Measurements from ENCODE around the gene MCM3AP. TPM values are rescaled to one million over a fixed set of nuclear protein-coding genes. Genes with fewer than 3 reads are reported as not detected.

MCM3AP gene
- total RNA-seq, 1 donor from 2014 or later: 92.2 TPM

GRCh38 chr21:46217511-46218196 lies 67.8 kb downstream of the MCM3AP start:
- Histone ChIP-seq H3K27me3 (no peaks in the 10 kb centered on the region), H3K9me3 (no peaks in the 10 kb centered on the region), H3K4me3 (no peak overlapping the region), H3K36me3 (peaks cover 66% of the 10 kb centered on the region), H3K27ac (no peak overlapping the region), H3K4me1 (no peaks in the 10 kb centered on the region)
- DNase-seq (peak; percentile 43), ATAC-seq (no peak)
- TF ChIP-seq, protein P1, sequence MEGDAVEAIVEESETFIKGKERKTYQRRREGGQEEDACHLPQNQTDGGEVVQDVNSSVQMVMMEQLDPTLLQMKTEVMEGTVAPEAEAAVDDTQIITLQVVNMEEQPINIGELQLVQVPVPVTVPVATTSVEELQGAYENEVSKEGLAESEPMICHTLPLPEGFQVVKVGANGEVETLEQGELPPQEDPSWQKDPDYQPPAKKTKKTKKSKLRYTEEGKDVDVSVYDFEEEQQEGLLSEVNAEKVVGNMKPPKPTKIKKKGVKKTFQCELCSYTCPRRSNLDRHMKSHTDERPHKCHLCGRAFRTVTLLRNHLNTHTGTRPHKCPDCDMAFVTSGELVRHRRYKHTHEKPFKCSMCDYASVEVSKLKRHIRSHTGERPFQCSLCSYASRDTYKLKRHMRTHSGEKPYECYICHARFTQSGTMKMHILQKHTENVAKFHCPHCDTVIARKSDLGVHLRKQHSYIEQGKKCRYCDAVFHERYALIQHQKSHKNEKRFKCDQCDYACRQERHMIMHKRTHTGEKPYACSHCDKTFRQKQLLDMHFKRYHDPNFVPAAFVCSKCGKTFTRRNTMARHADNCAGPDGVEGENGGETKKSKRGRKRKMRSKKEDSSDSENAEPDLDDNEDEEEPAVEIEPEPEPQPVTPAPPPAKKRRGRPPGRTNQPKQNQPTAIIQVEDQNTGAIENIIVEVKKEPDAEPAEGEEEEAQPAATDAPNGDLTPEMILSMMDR (IDR thresholded peaks at IDR 0.05): no peak
- intact Hi-C loops (cut with DNase I): no loop called here

DNA sequence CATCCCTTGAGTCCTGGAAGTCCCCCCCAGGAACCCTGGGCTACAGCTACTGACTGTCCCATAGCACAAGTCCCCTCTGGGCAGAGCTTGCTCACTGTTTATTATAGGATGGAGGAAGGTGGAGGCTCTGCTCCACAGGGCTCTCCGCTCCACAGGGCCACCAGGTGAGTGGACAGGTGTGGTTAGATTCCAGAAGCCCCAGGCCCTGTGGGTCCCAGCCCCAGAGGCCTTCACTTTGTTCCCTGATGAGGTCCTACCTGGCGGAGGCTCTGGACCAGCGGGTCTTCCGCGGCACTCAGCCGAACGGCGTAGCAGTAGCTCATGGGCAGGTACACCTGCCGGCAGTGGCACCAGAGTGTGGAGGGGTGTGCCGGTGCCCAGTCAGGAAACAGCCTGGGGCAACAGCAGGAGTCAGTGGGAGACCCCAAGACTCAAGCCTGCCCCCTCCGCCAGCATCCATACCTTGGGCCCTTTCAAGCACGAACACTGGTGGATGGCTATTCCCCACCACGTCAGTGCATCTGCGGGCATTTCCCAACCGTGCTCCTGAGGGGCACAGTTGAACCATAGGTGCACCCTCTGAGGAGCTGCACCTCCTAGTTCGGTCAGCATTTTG lies 69.2 kb downstream of the MCM3AP start:
- no peak overlapping the region for H3K4me3 ChIP-seq
- peak; percentile 53 for DNase-seq
- H3K27me3 ChIP-seq: no peaks in the 10 kb centered on the region
- H3K9me3 ChIP-seq: no peaks in the 10 kb centered on the region
- intact Hi-C loops (cut with DNase I): no loop called here
- ATAC-seq: no peak
- H3K4me1 ChIP-seq: no peaks in the 10 kb centered on the region
- H3K27ac ChIP-seq: no peak overlapping the region
- peaks cover 67% of the 10 kb centered on the region for H3K36me3 ChIP-seq
- TF ChIP-seq, protein P1 (IDR thresholded peaks at IDR 0.05): no peak

GRCh38 chr21:46215436-46216131 lies 69.8 kb downstream of the MCM3AP start:
- no peak overlapping the region for H3K27ac ChIP-seq
- peak; percentile 61 for DNase-seq
- no peak overlapping the region for H3K4me3 ChIP-seq
- ATAC-seq: no peak
- H3K9me3 ChIP-seq: no peaks in the 10 kb centered on the region
- H3K27me3 ChIP-seq: no peaks in the 10 kb centered on the region
- intact Hi-C loops (cut with DNase I): no loop called here
- H3K36me3 ChIP-seq: peaks cover 69% of the 10 kb centered on the region
- TF ChIP-seq, protein P1 (IDR thresholded peaks at IDR 0.05): no peak
- no peaks in the 10 kb centered on the region for H3K4me1 ChIP-seq

DNA sequence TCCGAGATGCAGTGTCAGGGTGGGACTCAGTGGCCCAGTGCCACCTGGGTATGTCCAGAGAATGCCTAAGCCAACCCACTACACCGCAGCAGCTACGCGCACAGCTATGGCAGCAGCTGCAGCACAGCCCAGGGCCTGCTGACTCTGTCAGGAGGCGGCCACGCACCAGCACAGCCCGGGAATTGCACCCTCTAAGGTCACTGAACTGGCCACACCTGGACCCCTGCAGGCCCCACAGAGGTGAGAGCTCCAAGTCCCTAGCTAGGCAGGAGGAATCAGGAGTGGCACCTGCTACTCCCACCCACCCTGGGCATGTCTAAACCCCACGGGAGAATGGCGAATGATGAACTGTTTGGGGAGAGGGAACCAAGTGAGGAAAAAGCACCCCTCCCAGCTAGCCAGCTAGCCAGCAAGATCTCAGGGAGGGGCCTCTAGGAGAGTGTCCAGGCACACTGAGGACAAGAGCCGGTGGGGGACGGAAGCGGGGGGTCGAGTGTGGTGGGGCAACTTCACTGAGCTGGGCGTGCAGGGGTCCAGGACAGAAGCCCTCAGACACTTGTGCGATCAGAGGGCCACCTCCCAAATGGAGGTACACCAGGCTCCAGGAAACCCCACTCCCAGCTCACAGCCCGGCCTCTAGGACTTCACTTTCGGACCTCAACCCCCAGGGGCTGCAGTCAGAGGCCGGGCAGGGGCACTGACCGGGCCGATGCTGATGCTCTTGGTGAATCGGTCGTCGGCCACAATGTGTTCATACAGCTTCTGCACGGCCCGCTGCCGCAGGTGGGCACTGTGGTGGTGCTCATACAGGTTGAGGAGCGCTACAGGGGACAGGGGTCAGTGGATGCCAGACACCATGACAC lies 70.7 kb downstream of the MCM3AP start:
- Histone ChIP-seq H3K4me3 (no peak overlapping the region), H3K9me3 (no peaks in the 10 kb centered on the region), H3K4me1 (no peaks in the 10 kb centered on the region), H3K27ac (no peak overlapping the region), H3K36me3 (peaks cover 64% of the 10 kb centered on the region), H3K27me3 (no peaks in the 10 kb centered on the region)
- TF ChIP-seq, protein P1 (IDR thresholded peaks at IDR 0.05): no peak
- intact Hi-C loops (cut with DNase I): no loop called here
- DNase-seq: peak; percentile 53
- no peak for ATAC-seq

GRCh38 chr21:46213620-46214286 lies 71.7 kb downstream of the MCM3AP start:
- DNase-seq: peak; percentile 50
- no peak overlapping the region for H3K4me3 ChIP-seq
- H3K27ac ChIP-seq: no peak overlapping the region
- intact Hi-C loops (cut with DNase I): no loop called here
- H3K27me3 ChIP-seq: no peaks in the 10 kb centered on the region
- peaks cover 68% of the 10 kb centered on the region for H3K36me3 ChIP-seq
- TF ChIP-seq, protein P1 (IDR thresholded peaks at IDR 0.05): no peak
- H3K9me3 ChIP-seq: no peaks in the 10 kb centered on the region
- no peak for ATAC-seq
- no peaks in the 10 kb centered on the region for H3K4me1 ChIP-seq

Measured in upper lobe of right lung (tissue), 1 donor.